ENCODE measurements around the gene ENKD1. TPM values are rescaled to one million over a fixed set of nuclear protein-coding genes. Genes with fewer than 3 reads are reported as not detected.

Gene ENKD1
- total and polyA plus RNA-seq, 2 experiments from 2014 or later, result 10.2 to 16.0 TPM

DNA sequence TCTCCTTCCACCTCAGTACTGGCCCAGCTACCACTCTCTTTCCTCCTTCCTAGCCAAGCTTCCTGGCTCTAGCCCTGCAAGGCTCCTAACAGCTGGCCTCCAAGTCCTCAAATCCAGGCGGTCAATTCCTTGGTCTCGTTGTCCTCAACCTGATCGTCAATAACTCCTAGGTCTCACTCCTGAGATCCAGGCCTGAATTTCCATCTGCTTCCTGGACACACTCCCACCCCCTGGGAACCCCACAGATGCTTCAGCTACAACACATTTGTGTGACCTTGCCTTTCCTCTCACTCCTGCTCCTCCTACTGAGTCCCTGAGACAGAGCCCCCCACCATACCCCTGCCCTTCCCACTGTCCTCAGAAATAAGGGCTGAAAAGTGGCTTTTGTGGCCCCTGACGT is 2.3 kb downstream of the ENKD1 start:
- TF ChIP-seq EZH2 (IDR thresholded peaks at IDR 0.05; ENCODE audit: borderline replicate concordance) (no peak), EZH2phosphoT487 (IDR thresholded peaks at IDR 0.05; ENCODE audit: low read depth, severe bottlenecking, unreplicated experiment) (no peak)
- TF ChIP-seq, protein P1, sequence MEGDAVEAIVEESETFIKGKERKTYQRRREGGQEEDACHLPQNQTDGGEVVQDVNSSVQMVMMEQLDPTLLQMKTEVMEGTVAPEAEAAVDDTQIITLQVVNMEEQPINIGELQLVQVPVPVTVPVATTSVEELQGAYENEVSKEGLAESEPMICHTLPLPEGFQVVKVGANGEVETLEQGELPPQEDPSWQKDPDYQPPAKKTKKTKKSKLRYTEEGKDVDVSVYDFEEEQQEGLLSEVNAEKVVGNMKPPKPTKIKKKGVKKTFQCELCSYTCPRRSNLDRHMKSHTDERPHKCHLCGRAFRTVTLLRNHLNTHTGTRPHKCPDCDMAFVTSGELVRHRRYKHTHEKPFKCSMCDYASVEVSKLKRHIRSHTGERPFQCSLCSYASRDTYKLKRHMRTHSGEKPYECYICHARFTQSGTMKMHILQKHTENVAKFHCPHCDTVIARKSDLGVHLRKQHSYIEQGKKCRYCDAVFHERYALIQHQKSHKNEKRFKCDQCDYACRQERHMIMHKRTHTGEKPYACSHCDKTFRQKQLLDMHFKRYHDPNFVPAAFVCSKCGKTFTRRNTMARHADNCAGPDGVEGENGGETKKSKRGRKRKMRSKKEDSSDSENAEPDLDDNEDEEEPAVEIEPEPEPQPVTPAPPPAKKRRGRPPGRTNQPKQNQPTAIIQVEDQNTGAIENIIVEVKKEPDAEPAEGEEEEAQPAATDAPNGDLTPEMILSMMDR (IDR thresholded peaks at IDR 0.05; ENCODE audit: poor library complexity), result no peak
- H3K27me3 ChIP-seq, result no peaks in the 10 kb centered on the region
- H4K20me1 ChIP-seq (ENCODE audit: insufficient read depth, poor library complexity, severe bottlenecking), result no peaks in the 10 kb centered on the region
- H3K9me2 ChIP-seq (replicated peaks; ENCODE audit: insufficient read depth), result no peaks in the 10 kb centered on the region
- DNase-seq (ENCODE audit: low spot score), result no peak
- H3K36me3 ChIP-seq (replicated peaks; ENCODE audit: insufficient read depth, low read depth), result no peaks in the 10 kb centered on the region
- WGBS (ENCODE audit: low lambda C conversion rate, missing lambda C conversion rate), result 88% methylated on average over 4 of the region's 4 CpGs
- no peak overlapping the region for H2AFZ ChIP-seq
- H3K4me2 ChIP-seq, result no peak overlapping the region
- peaks cover 16% of the 10 kb centered on the region for H3K4me1 ChIP-seq (ENCODE audit: insufficient read depth)
- no peaks in the 10 kb centered on the region for H3K9me3 ChIP-seq (ENCODE audit: low read depth)
- H3K4me3 ChIP-seq, result no peak overlapping the region
- peaks cover 1% of the 10 kb centered on the region for H3K79me2 ChIP-seq
- H3K27ac ChIP-seq, result no peak overlapping the region

DNA sequence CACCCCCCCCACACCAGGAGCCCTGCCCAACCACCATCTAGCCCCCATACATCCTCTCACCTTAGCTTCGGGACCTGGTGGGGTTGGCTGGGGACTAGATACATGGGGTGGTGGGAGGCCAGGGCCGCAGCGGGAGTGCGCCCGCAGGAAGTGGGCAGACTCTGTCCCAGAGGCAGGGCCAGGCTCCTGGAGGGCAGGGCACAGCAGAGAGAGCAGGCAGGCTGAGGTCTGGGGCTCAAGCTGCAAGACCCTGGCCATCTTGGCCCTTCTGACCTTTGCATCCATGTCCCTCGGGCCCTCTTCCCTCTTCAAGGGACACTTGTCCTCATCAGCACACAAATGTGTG is 2.7 kb downstream of the ENKD1 start:
- H3K27me3 ChIP-seq, result no peaks in the 10 kb centered on the region
- peaks cover 5% of the 10 kb centered on the region for H3K79me2 ChIP-seq
- H3K4me2 ChIP-seq, result no peak overlapping the region
- H3K4me3 ChIP-seq, result no peak overlapping the region
- H4K20me1 ChIP-seq (ENCODE audit: insufficient read depth, poor library complexity, severe bottlenecking), result no peaks in the 10 kb centered on the region
- no peaks in the 10 kb centered on the region for H3K36me3 ChIP-seq (replicated peaks; ENCODE audit: insufficient read depth, low read depth)
- H3K9me3 ChIP-seq (ENCODE audit: low read depth), result no peaks in the 10 kb centered on the region
- no peak overlapping the region for H3K27ac ChIP-seq
- TF ChIP-seq EZH2 (IDR thresholded peaks at IDR 0.05; ENCODE audit: borderline replicate concordance), result no peak
- TF ChIP-seq, protein P1 (IDR thresholded peaks at IDR 0.05; ENCODE audit: poor library complexity), result no peak
- no peak for TF ChIP-seq EZH2phosphoT487 (IDR thresholded peaks at IDR 0.05; ENCODE audit: low read depth, severe bottlenecking, unreplicated experiment)
- H3K4me1 ChIP-seq (ENCODE audit: insufficient read depth), result peaks cover 18% of the 10 kb centered on the region
- WGBS (ENCODE audit: low lambda C conversion rate, missing lambda C conversion rate), result 98% methylated on average over 6 of the region's 6 CpGs
- no peak overlapping the region for H2AFZ ChIP-seq
- DNase-seq (ENCODE audit: low spot score), result no peak
- no peaks in the 10 kb centered on the region for H3K9me2 ChIP-seq (replicated peaks; ENCODE audit: insufficient read depth)

DNA sequence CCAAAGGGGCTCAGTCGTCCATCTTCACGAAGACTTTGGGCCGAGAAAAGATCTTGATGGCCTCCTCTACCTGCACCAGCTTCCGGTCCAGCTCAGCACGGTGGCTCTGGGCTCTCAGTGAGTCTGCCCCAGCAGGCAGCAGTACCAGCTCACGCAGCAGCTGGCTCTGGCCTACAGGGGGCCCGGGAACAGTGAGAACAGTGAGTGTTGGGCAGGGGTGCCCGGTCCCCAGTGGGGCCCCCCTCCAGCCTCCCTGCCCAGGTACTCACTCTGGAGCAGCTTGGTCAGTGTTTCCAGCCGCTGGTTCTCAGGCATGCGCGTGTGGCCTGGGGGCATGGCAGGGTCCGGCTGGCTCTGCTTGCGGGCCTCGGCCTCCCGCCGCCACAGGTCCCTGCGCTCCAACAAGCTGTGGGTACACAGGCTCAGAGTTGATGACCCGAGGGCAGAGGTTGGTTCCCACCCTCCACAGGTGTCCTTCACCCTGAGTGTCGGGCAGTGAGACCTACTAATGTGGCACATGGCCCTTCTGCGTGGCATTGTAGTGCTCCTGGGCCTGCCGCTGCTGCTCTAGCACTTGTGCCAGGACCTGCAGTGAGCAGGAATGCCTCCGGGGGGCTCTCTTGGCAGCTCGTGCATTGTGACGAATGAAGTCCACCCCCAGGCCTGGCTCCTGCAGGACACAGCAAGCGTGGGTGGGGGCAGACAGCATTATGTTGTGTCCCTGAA is 3.2 kb downstream of the ENKD1 start:
- no peak overlapping the region for H3K4me2 ChIP-seq
- no peaks in the 10 kb centered on the region for H3K36me3 ChIP-seq (replicated peaks; ENCODE audit: insufficient read depth, low read depth)
- H3K27me3 ChIP-seq, result no peaks in the 10 kb centered on the region
- no peak for DNase-seq (ENCODE audit: low spot score)
- H3K9me2 ChIP-seq (replicated peaks; ENCODE audit: insufficient read depth), result no peaks in the 10 kb centered on the region
- no peak for TF ChIP-seq EZH2 (IDR thresholded peaks at IDR 0.05; ENCODE audit: borderline replicate concordance)
- TF ChIP-seq EZH2phosphoT487 (IDR thresholded peaks at IDR 0.05; ENCODE audit: low read depth, severe bottlenecking, unreplicated experiment), result no peak
- TF ChIP-seq, protein P1 (IDR thresholded peaks at IDR 0.05; ENCODE audit: poor library complexity), result no peak
- peaks cover 7% of the 10 kb centered on the region for H3K79me2 ChIP-seq
- no peaks in the 10 kb centered on the region for H4K20me1 ChIP-seq (ENCODE audit: insufficient read depth, poor library complexity, severe bottlenecking)
- H2AFZ ChIP-seq, result no peak overlapping the region
- H3K27ac ChIP-seq, result no peak overlapping the region
- no peaks in the 10 kb centered on the region for H3K9me3 ChIP-seq (ENCODE audit: low read depth)
- H3K4me1 ChIP-seq (ENCODE audit: insufficient read depth), result peaks cover 18% of the 10 kb centered on the region
- WGBS (ENCODE audit: low lambda C conversion rate, missing lambda C conversion rate), result 87% methylated on average over 25 of the region's 25 CpGs
- H3K4me3 ChIP-seq, result no peak overlapping the region
